Uterus (tissue), 4 donors: ENCODE measurements around the gene UPK1A. TPM values are rescaled to one million over a fixed set of nuclear protein-coding genes. Genes with fewer than 3 reads are reported as not detected.

Experiments
- DNase-seq, 2 donors: peaks; one replicate each; pipeline ENCODE4 v3.0.0-alpha.2; 2019 to 2020
- H3K27ac ChIP-seq, 2 donors: fragments of 200-600 bp; sonication (generic); 1 replicate in 1 of 2; 2 replicates in 1 of 2; pipeline ENCODE4 v1.5.1; 2016 to 2018
- H3K27me3 ChIP-seq, 2 donors: fragments of 200-600 bp; sonication (generic); one replicate each; pipeline ENCODE4 v1.5.1; 2018 to 2019; ENCODE audit warnings: control low read depth in 1 of 2
- H3K36me3 ChIP-seq, 2 donors: fragments of 200-600 bp; sonication (generic); one replicate each; pipeline ENCODE4 v1.5.1; 2019; ENCODE audit warnings: control low read depth in 1 of 2
- H3K4me1 ChIP-seq, 2 donors: fragments of 200-600 bp; sonication (generic); one replicate each; pipeline ENCODE4 v1.5.1; 2018 to 2019; ENCODE audit warnings: control low read depth in 1 of 2
- H3K4me3 ChIP-seq, 2 donors: fragments of 200-600 bp; sonication (generic); 1 replicate in 1 of 2; 2 replicates in 1 of 2; pipeline ENCODE4 v1.5.1; 2018 to 2019; ENCODE audit warnings: mild to moderate bottlenecking in 1 of 2
- H3K9me3 ChIP-seq, 2 donors: fragments of 200-600 bp; sonication (generic); one replicate each; pipeline ENCODE4 v1.5.1; 2019; ENCODE audit warnings: control low read depth in 1 of 2
- POLR2A ChIP-seq, 2 donors: fragments of 450-650 bp; IDR thresholded peaks; one replicate each; pipeline ENCODE4 v1.6.1; 2016; ENCODE audit warnings: antibody characterized with exemption in 2 of 2, mild to moderate bottlenecking in 1 of 2, moderate library complexity in 1 of 2
- intact Hi-C: fragments of 100-400 bp; cut with DNase I; formaldehyde crosslinking; loops from one replicate; pipeline ENCODE4 v1.15.1; 2023; ENCODE audit warnings: low total_unique reads
- total RNA-seq, 4 donors: library from RNA; depleted of rRNA in 3 of 4; stranded (reverse); fragments of >200 nt in 3 of 4; gene quantifications; one replicate each; pipeline versions ENCODE4 v1.1.0 to v1.2.4, GENCODE V29; 2014 to 2023
- TF ChIP-seq, protein P1 (sequence below), 4 experiments: fragments of 200-600 bp in 2 of 4; fragments of 450-650 bp in 2 of 4; sonication (generic) in 2 of 4; IDR thresholded peaks; one replicate each; pipeline ENCODE4 v1.5.1; 2016 to 2019; ENCODE audit warnings: antibody characterized with exemption in 4 of 4, mild to moderate bottlenecking in 2 of 4, moderate library complexity in 1 of 4
- donor health status: DM: yes; HTN: yes; CAD: no.

The UPK1A gene
- total RNA-seq, 4 donors from 2014 or later: 0.91 TPM; not detected in 3

DNA sequence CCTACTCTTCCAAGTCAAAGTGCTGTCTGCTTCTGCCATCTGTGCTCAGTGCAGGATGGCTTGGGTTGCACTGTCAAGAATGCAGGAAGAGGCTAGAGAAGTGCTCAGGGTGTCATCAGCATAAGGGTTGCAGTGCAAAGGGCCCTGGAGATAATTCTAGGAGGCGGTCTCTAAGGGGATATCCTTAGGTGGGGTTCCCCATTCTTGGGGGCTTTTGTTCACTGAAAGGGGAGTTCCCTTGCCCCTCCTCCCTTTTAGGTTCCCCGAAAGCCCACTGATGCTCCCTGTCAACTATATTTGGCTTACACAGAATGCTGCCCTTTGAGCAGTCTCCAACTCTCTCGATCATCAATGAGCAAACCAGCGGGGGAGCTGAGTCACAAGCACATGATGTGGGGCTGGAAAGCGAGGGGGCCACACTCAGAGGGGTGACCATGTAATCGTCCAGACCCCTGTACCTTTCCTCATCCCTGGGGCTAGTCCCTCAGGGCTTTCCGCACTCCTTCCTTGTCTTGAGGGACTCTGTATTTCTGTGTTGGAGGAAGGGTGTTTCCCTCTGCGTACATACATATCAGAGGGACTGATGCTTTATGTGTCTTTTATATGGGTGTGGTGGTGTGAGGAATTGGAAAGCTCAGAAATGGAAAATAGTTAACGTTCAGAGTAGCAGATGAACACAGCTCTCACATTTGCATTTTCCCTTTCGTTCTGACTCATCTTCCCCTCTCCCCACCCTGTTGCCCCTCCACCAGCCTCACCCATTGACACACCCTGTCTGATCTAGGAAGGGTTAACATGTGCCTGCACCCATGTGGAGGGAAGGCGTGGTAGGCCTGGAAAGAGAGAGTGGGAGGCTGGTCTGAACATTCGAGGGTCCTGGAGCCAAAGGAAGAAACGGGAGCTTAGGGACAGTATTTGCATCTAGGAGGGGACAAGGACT lies 44.7 kb downstream of the UPK1A start:
- intact Hi-C loops: loop anchor here (10.0 kb wide), 1 partner anchor 166 kb away; the partner anchor contains the start of gene TMEM147
- no peaks in the 10 kb centered on the region for H3K27me3 ChIP-seq
- H3K27ac ChIP-seq: no peak overlapping the region
- H3K4me3 ChIP-seq: no peak overlapping the region
- TF ChIP-seq, protein P1, sequence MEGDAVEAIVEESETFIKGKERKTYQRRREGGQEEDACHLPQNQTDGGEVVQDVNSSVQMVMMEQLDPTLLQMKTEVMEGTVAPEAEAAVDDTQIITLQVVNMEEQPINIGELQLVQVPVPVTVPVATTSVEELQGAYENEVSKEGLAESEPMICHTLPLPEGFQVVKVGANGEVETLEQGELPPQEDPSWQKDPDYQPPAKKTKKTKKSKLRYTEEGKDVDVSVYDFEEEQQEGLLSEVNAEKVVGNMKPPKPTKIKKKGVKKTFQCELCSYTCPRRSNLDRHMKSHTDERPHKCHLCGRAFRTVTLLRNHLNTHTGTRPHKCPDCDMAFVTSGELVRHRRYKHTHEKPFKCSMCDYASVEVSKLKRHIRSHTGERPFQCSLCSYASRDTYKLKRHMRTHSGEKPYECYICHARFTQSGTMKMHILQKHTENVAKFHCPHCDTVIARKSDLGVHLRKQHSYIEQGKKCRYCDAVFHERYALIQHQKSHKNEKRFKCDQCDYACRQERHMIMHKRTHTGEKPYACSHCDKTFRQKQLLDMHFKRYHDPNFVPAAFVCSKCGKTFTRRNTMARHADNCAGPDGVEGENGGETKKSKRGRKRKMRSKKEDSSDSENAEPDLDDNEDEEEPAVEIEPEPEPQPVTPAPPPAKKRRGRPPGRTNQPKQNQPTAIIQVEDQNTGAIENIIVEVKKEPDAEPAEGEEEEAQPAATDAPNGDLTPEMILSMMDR (IDR thresholded peaks at IDR 0.05): no peak
- TF ChIP-seq POLR2A (IDR thresholded peaks at IDR 0.05): no peak
- H3K36me3 ChIP-seq: no peaks in the 10 kb centered on the region
- H3K4me1 ChIP-seq: peaks cover 7 to 9% of the 10 kb centered on the region in 2 donors
- H3K9me3 ChIP-seq: no peaks in the 10 kb centered on the region
- DNase-seq: no peak

DNA sequence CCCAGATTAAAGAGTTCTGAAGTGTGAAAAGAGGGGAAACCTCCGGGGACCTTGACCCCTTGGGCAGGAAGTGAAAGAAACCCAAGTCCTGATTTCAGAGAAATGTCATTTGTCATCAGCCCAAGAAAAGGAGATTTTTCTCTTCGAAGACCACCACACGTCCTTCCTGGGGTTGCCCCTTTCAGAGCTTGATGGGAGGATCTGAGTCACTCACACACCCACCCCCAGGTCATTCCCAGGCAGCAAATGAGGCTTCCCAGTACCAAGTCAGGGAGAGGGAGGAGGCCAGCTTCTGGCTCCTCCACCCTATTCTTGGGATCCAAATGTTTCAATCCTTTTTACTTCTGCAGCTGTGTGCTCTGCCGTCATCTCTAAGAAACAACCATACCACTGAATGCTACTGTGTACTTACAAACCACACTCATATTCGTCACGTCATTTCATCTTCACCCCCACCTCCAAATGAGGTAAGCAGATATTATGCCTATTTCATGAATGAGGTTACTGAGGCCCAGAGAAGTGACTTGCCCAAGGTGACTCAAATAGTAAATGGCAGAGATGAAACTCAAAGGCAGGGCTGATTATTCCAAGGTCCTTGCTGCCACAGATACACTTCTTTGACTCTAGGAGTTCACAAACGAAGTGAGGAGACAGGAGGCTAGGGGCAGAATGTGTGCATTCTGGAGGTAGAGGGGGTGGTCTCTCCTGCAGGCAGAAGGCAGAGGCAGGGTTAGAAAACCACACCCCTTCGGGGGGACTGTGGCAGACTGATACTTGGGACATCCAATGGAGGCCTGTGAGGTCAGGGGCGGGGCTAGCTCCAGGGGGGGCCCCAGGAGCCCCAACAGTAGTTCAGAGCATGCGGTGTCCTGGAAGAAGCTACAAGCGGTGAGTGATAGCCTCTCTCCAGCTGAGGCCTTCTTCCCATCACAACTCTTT lies 46.5 kb downstream of the UPK1A start:
- intact Hi-C loops: loop anchor here (10.0 kb wide), 1 partner anchor 168 kb away; the partner anchor contains the start of gene TMEM147
- H3K4me3 ChIP-seq: no peak overlapping the region
- DNase-seq: no peak

GRCh38 chr19:35713506-35713850 lies 47.2 kb downstream of the UPK1A start:
- H3K36me3 ChIP-seq: no peaks in the 10 kb centered on the region

More for the DNA sequence above, 46.5 kb downstream of the UPK1A start:
- Histone ChIP-seq H3K36me3 (no peaks in the 10 kb centered on the region), H3K27me3 (no peaks in the 10 kb centered on the region), H3K27ac (no peak overlapping the region), H3K4me1 (peaks cover 8 to 11% of the 10 kb centered on the region in 2 donors), H3K9me3 (no peaks in the 10 kb centered on the region)
- TF ChIP-seq POLR2A (IDR thresholded peaks at IDR 0.05): no peak
- TF ChIP-seq, protein P1 (IDR thresholded peaks at IDR 0.05): no peak

DNA sequence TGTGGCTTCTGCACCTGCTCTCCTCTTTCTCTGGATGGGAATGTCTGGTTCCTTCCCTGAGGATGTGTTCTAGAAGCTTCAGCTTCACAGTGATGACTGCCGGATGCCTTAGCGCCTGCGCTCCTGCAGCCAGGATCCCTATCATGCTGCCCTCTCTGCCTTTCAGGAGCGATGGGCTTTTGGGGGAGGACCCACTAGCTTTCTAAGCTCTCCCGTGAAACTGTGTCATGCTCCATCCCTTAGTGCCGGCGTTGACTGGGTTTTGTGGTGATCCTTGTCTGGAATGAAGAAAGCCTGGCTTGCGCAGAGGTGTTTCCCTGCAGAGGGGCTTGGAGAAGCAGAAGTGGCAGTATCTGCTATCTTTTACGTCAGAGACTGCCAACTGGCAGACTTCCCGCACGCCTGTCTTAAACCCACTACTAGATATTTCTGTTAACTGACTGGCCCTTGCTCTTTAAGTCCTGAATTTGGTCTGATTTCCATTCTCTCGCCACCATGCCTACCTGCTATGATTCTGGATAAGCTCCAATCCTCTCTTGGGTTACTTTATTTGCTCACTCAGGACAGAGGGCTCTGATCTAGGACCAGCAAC lies 47.7 kb downstream of the UPK1A start:
- H3K4me1 ChIP-seq: peaks cover 8 to 11% of the 10 kb centered on the region in 2 donors
- intact Hi-C loops: loop anchor here (10.0 kb wide), 1 partner anchor 169 kb away; the partner anchor contains the start of gene TMEM147
- H3K4me3 ChIP-seq: no peak overlapping the region
- no peak for DNase-seq
- H3K27ac ChIP-seq: no peak overlapping the region
- no peaks in the 10 kb centered on the region for H3K27me3 ChIP-seq
- H3K9me3 ChIP-seq: no peaks in the 10 kb centered on the region
- no peaks in the 10 kb centered on the region for H3K36me3 ChIP-seq
- TF ChIP-seq, protein P1 (IDR thresholded peaks at IDR 0.05): no peak

More at GRCh38 chr19:35713506-35713850, 47.2 kb downstream of the UPK1A start:
- Histone ChIP-seq H3K27ac (no peak overlapping the region), H3K9me3 (no peaks in the 10 kb centered on the region), H3K4me3 (no peak overlapping the region), H3K27me3 (no peaks in the 10 kb centered on the region), H3K4me1 (peaks cover 8 to 11% of the 10 kb centered on the region in 2 donors)
- no peak for DNase-seq
- intact Hi-C loops: loop anchor here (10.0 kb wide), 1 partner anchor 169 kb away; the partner anchor contains the start of gene TMEM147
- no peak for TF ChIP-seq POLR2A (IDR thresholded peaks at IDR 0.05)
- TF ChIP-seq, protein P1 (IDR thresholded peaks at IDR 0.05): no peak
